Activated CD4-positive, alpha-beta T cell treated with anti-CD3 and anti-CD28 coated beads, Interleukin-2, Interleukin-4, amounts not matched to agents 100 ng/mL and 50 ng/mL, durations not matched to agents 16 hours and 8 hours (primary cell): Measurements from ENCODE around the gene PLXNA2.

Experiments
- DNase-seq: peaks from one replicate; pipeline ENCODE4 v3.0.0-alpha.2; 2020; ENCODE audit warnings: low spot score

PLXNA2 gene

GRCh38 chr1:208182880-208183645 lies 61.1 kb downstream of the PLXNA2 start:
- no peak for DNase-seq

- DNase-seq = no peak
Observed at GRCh38 chr1:208181364-208181763, 62.8 kb downstream of the PLXNA2 start.

GRCh38 chr1:208180421-208180820 lies 63.8 kb downstream of the PLXNA2 start:
- no peak for DNase-seq

- no peak for DNase-seq
Observed at GRCh38 chr1:208179961-208180409, 64.2 kb downstream of the PLXNA2 start.

- DNase-seq = no peak
Observed at GRCh38 chr1:208179263-208179816, 64.8 kb downstream of the PLXNA2 start.

GRCh38 chr1:208178091-208178529 lies 66.1 kb downstream of the PLXNA2 start:
- no peak for DNase-seq

GRCh38 chr1:208177656-208178055 lies 66.5 kb downstream of the PLXNA2 start:
- no peak for DNase-seq

GRCh38 chr1:208176649-208177048 lies 67.5 kb downstream of the PLXNA2 start:
- no peak for DNase-seq

GRCh38 chr1:208175508-208175895 lies 68.7 kb downstream of the PLXNA2 start:
- DNase-seq = no peak

GRCh38 chr1:208174731-208175507 lies 69.3 kb downstream of the PLXNA2 start:
- no peak for DNase-seq

- DNase-seq = no peak
Observed at GRCh38 chr1:208174200-208174599, 70.0 kb downstream of the PLXNA2 start.

GRCh38 chr1:208173749-208174148 lies 70.4 kb downstream of the PLXNA2 start:
- DNase-seq = no peak

GRCh38 chr1:208172423-208173145 lies 71.6 kb downstream of the PLXNA2 start:
- no peak for DNase-seq

- no peak for DNase-seq
Observed at GRCh38 chr1:208171616-208172422, 72.4 kb downstream of the PLXNA2 start.

- DNase-seq = no peak
Observed at GRCh38 chr1:208170252-208170651, 73.9 kb downstream of the PLXNA2 start.

GRCh38 chr1:208169081-208169879 lies 74.9 kb downstream of the PLXNA2 start:
- DNase-seq = no peak

- no peak for DNase-seq
Observed at GRCh38 chr1:208167261-208167869, 76.8 kb downstream of the PLXNA2 start.

GRCh38 chr1:208166340-208167138 lies 77.6 kb downstream of the PLXNA2 start:
- no peak for DNase-seq

- no peak for DNase-seq
Observed at GRCh38 chr1:208165659-208166058, 78.5 kb downstream of the PLXNA2 start.
